Testis (tissue), 3 donors: ENCODE data around the gene ELMO3. TPM values are rescaled to one million over a fixed set of nuclear protein-coding genes. Genes with fewer than 3 reads are reported as not detected.

Experiments used
- DNase-seq: peaks from one replicate; pipeline ENCODE4 v3.0.0-alpha.2; 2019
- H3K27ac ChIP-seq, 2 donors: fragments of 200-600 bp; sonication (generic); one replicate each; pipeline ENCODE4 v1.5.1; 2019
- H3K27me3 ChIP-seq: fragments of 200-600 bp; sonication (generic); one replicate; pipeline ENCODE4 v1.5.1; 2019
- H3K36me3 ChIP-seq: fragments of 200-600 bp; sonication (generic); one replicate; pipeline ENCODE4 v1.5.1; 2017; ENCODE audit warnings: low read depth; ENCODE audit errors: missing control alignments
- H3K4me1 ChIP-seq: fragments of 200-600 bp; sonication (generic); one replicate; pipeline ENCODE4 v1.5.1; 2019
- H3K4me3 ChIP-seq, 2 donors: fragments of 200-600 bp; sonication (generic); one replicate each; pipeline ENCODE4 v1.5.1; 2017 to 2019
- H3K9me3 ChIP-seq: fragments of 200-600 bp; sonication (generic); one replicate; pipeline ENCODE4 v1.5.1; 2017
- CTCF ChIP-seq, 3 experiments: fragments of 450-650 bp in 2 of 3; fragments of 200-600 bp in 1 of 3; sonication (generic) in 1 of 3; IDR thresholded peaks; one replicate each; pipeline ENCODE4 v1.5.1; 2016 to 2019; ENCODE audit warnings: antibody characterized with exemption in 3 of 3, mild to moderate bottlenecking in 2 of 3, moderate library complexity in 1 of 3
- POLR2A ChIP-seq: fragments of 450-650 bp; IDR thresholded peaks from one replicate; pipeline ENCODE4 v1.6.1; 2017; ENCODE audit warnings: antibody characterized with exemption, mild to moderate bottlenecking, moderate library complexity
- WGBS, 2 donors: methylation state at CpG; one replicate each; pipeline ENCODE4 v1.1.5; 2018; 5-methylcytosine and 5-hydroxymethylcytosine counted together
- intact Hi-C: fragments of 100-400 bp; cut with DNase I; formaldehyde crosslinking; loops from one replicate; pipeline ENCODE4 v1.15.1; 2023; ENCODE audit warnings: low total_unique reads
- polyA plus RNA-seq: library from polyadenylated mRNA; stranded (reverse); fragments of 350-450 nt; fragmentation: Illumina TruSeq; extraction: RNeasy Lipid Tissue Mini Kit (QIAGEN cat#74804); gene quantifications from one replicate; pipeline ENCODE4 v1.2.3, GENCODE V29; 2014; ENCODE audit warnings: low read depth, low replicate concordance; ENCODE audit not compliant: insufficient read depth
- total RNA-seq, 2 donors: library from RNA; depleted of rRNA; stranded (reverse); fragments of >200 nt; gene quantifications; one replicate each; pipeline ENCODE4 v1.2.3, GENCODE V29; 2016

The ELMO3 gene
- total and polyA plus RNA-seq, 3 donors from 2014 or later: 9.3 to 22.2 (median 10.5) TPM

GRCh38 chr16:67156143-67156844, 42.6 kb upstream of the ELMO3 start:
- Histone ChIP-seq H3K27ac (no peak overlapping the region), H3K4me1 (peaks cover 17% of the 10 kb centered on the region), H3K4me3 (no peak overlapping the region), H3K9me3 (no peaks in the 10 kb centered on the region), H3K36me3 (no peaks in the 10 kb centered on the region), H3K27me3 (no peaks in the 10 kb centered on the region)
- TF ChIP-seq POLR2A (no peak), CTCF (IDR thresholded peaks at IDR 0.05) (no peak)
- intact Hi-C loops: loop anchor here (5.0 kb wide), 1 partner anchor 179 kb away; no protein-coding TSS in a partner anchor
- DNase-seq: no peak
- WGBS, 2 donors: 57 to 72% methylated on average over 14 to 15 of the region's 15 CpGs

- H3K27ac ChIP-seq: no peak overlapping the region
- 57 to 69% methylated on average over 7 of the region's 7 CpGs for WGBS, 2 donors
- H3K4me3 ChIP-seq: no peak overlapping the region
- intact Hi-C loops: loop anchor here (5.0 kb wide), 1 partner anchor 180 kb away; no protein-coding TSS in a partner anchor
- H3K36me3 ChIP-seq: no peaks in the 10 kb centered on the region
- H3K4me1 ChIP-seq: peaks cover 16% of the 10 kb centered on the region
- no peak for DNase-seq
- TF ChIP-seq CTCF (IDR thresholded peaks at IDR 0.05): no peak
- no peak for TF ChIP-seq POLR2A
- H3K9me3 ChIP-seq: no peaks in the 10 kb centered on the region
- H3K27me3 ChIP-seq: no peaks in the 10 kb centered on the region
Measured at GRCh38 chr16:67157106-67157748, 41.7 kb upstream of the ELMO3 start.

- no peak overlapping the region for H3K4me3 ChIP-seq
- 78 to 83% methylated on average over 7 of the region's 7 CpGs for whole genome bisulfite sequencing, 2 donors
- no peaks in the 10 kb centered on the region for H3K36me3 ChIP-seq
- TF ChIP-seq CTCF (IDR thresholded peaks at IDR 0.05) (no peak), POLR2A (no peak)
- H3K27me3 ChIP-seq: no peaks in the 10 kb centered on the region
- H3K9me3 ChIP-seq: no peaks in the 10 kb centered on the region
- intact Hi-C loops: loop anchor here (5.0 kb wide), 1 partner anchor 181 kb away; no protein-coding TSS in a partner anchor
- no peak for DNase-seq
- no peak overlapping the region for H3K27ac ChIP-seq
- H3K4me1 ChIP-seq: peaks cover 16% of the 10 kb centered on the region
Measured at GRCh38 chr16:67157892-67158635, 40.9 kb upstream of the ELMO3 start.

- no peaks in the 10 kb centered on the region for H3K27me3 ChIP-seq
- no peak overlapping the region for H3K27ac ChIP-seq
- 7 to 11% methylated on average over 26 to 29 of the region's 34 CpGs for WGBS, 2 donors
- H3K4me3 ChIP-seq: peak overlapping the region; percentile 75 to 87
- H3K4me1 ChIP-seq: peaks cover 16% of the 10 kb centered on the region
- no peaks in the 10 kb centered on the region for H3K36me3 ChIP-seq
- no peaks in the 10 kb centered on the region for H3K9me3 ChIP-seq
- DNase-seq: peak; percentile 50
- TF ChIP-seq CTCF (IDR thresholded peaks at IDR 0.05) (no peak), POLR2A (no peak)
- intact Hi-C loops: loop anchor here (5.0 kb wide), 1 partner anchor 182 kb away; no protein-coding TSS in a partner anchor
Measured at GRCh38 chr16:67158637-67159600, 40.0 kb upstream of the ELMO3 start.
